GDM1 (cell line): ENCODE results near the gene TRAIP.
"Not testable (repeated sequence)": the region's sequence is repeated elsewhere in the genome, so short reads cannot be mapped to it uniquely, and the experiment has no call there.

Experiments
- DNase-seq: peaks from one replicate; lab custom pipeline; 2025; lab: John Stamatoyannopoulos, UW

Gene TRAIP, protein sequence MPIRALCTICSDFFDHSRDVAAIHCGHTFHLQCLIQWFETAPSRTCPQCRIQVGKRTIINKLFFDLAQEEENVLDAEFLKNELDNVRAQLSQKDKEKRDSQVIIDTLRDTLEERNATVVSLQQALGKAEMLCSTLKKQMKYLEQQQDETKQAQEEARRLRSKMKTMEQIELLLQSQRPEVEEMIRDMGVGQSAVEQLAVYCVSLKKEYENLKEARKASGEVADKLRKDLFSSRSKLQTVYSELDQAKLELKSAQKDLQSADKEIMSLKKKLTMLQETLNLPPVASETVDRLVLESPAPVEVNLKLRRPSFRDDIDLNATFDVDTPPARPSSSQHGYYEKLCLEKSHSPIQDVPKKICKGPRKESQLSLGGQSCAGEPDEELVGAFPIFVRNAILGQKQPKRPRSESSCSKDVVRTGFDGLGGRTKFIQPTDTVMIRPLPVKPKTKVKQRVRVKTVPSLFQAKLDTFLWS

DNA sequence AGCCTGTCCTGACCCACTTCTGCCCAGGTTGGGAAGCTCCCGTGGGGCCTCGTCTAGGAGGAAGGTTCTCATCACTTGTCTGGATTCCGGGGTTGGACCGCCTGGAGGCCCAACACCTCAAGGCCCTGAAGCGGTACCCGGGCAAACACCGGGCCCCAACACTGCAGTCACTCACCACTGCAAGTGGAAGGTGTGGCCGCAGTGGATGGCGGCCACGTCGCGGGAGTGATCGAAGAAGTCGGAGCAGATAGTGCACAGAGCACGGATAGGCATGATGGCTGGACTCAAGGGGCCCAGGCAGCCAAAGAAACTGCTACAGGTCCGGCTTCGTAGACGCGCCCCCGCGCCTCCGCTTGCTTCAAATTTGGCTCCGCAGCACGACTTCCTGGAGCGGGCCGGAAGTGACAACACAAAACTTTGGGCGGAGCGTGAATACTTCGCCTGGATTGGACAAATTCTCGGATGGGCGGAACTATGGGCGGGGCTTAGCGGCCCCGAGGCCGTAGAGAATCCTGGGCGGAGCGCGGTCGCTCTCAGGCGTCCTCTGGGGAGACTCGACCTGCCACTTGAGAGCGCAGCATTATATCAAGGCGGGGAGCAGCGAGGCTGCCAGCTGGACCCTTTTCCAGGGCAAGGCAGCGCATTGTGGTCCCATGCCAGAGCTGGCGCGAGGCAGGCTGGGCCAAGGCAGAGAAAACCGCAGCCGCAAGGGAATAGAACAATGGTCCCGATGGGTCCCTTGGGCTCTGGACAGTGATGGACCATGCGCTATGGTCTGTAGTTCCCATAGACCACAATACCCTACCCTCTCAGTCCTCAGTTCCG, at the start of gene TRAIP:
TRAIP (minus strand) TSS at position 384 of the 825 bp plus-strand sequence; CDS start at position 273, 111 bp downstream.
- peak; percentile 83 for DNase-seq

DNA sequence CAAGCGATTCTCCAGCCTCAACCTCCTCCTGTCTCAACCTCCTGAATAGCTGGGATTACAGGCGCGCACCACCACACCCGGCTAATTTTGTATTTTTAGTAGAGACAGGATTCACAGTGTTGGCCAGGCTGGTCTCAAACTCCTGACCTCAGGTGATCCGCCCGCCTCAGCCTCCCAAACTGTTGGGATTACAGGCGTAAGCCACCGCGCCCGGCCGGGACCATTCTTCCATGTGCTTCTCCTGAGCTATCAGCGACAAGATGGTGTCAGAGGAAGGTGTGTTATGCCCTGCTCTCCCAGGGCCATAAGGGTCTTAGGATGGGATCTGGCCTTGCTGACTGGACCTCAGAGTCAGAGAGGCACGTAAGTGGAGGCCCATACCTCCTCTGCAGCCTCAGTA, 48.1 kb upstream of the TRAIP start:
- not testable (repeated sequence) for DNase-seq

DNA sequence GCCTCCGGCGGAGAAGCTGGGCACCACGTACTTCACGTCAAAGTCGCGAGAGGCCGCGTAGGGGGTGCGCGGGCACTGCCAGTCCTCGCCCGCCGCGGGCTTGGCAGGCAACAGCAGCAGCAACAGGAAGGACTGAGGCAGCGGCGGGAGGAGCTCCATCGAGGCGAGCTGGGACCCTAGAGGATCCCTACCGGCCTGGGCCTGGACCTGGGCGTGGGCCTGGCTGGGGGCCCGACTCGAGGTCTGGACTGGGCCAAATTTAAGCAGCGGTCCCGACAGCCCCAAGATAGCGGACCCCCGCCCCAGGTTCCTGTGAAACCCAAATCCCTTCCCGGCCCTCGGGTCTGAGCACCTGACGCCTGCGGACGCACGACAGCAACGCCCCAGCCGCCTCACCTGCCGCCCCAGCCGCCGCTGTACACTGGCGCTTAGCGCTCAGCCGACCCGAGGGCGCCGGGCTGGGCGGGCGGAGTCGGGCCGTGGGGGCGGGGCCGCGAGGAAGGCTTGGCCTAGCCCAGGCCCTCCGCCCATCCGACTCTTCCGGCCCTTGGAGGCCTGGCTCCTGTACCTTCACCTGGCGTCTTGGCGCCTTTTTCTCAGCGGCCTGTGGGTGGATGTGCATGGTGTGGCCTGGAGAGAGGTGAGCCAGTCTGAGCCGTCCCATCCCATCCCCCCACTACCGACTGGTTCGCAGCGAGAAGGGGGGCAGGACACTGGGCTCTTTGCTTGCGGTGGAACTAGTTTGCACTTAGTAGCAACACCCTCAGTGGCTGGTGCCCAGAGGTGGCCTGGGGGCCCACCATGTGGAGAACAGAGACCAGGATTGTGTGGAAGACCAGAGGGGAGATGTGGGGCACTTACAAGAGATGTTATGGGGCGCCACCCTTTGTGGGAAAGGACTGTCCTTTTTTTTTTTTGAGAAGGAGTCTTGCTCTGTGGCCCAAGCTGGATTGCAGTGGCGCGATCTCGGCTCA, 47.4 kb upstream of the TRAIP start, which contains the start of gene MST1R:
MST1R (minus strand) TSS at position 423 of the 974 bp plus-strand sequence; CDS start at position 159, 264 bp downstream.
- DNase-seq: no peak

DNA sequence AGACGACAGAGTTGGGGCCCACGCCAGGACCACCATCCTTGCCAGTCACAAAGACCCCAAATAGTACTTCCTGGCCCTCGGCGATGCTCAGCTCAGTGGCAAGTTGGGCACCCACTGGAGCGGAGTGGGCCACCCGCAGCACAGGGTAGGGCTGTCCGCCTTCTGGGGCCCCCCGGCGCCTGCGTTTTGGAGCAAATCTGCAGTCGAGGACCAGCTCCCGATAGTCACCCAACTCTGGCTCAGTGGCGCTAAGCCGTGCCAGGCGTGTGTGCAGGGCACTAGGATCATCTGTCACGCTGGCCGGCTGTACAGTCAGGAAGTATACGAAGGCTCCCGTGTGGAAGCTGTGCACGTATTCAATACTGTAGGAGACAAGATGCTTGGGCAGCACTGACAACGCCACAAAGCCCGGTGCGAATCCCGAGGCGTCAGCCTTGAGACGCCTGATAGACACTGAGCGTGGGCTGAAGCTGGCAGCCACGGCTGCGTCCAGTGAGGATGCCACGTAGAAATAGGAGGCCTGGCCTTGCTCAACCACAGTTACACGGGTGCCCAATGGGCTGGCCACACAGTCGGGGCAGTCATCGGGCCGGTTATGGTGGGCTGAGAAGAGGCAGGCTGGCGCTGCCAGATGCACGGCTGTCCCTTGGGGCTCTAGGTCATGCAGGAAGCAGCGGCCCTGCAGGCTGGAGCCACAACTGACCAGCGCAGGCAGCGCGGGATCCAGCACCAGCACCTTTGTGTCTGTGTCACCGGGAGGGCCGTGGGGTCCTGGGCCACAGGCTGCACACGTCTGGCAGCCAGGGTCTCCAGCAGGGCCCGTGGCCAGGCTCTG, 46.4 kb upstream of the TRAIP start:
- no peak for DNase-seq

DNA sequence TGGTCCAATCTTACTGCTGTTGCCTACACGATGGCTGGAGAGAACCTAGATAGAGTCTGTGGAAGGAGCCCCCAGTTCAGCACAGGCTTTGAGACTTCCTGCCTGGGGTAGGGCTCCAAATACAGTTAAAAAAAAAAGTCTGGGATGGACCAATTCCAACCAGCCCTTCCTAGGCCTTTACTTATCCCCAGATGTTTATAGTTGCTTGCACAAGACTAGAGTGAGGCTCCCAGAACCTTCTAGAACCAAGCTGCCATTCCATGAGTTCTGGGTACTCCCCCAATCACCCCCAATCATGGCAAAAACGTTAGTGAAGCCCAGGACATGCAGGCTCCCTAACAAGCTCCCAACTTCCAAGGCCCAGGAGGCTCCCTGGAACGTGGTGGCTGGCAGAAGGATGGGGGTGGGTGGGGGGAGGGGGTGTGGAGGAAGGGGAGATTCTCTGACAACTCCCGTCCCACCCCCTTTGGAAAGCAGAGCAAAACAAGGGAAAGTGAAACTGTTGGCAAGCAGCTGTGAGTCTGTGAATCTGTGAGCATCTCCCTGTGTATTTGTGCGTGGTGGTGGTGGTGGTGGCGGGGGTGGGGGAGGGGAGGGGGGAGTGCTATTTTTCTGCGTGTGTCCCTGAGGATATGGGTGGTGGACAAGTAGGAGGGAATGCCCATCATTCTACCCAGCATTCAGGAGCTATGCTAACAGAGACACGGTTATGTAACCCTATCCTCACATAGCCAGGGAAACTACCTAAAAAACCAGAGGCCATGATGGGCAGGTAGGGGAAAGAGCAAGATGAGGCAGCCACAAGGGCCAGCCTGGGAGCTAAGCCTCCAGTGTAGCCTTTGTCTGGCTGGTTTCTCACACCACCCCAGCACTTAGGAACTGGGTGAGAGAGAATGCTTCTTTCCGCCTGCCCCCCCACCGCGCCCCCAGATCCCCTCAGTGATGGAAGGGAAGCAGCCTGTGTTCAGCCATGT, 45.3 kb upstream of the TRAIP start:
- DNase-seq: no peak

DNA sequence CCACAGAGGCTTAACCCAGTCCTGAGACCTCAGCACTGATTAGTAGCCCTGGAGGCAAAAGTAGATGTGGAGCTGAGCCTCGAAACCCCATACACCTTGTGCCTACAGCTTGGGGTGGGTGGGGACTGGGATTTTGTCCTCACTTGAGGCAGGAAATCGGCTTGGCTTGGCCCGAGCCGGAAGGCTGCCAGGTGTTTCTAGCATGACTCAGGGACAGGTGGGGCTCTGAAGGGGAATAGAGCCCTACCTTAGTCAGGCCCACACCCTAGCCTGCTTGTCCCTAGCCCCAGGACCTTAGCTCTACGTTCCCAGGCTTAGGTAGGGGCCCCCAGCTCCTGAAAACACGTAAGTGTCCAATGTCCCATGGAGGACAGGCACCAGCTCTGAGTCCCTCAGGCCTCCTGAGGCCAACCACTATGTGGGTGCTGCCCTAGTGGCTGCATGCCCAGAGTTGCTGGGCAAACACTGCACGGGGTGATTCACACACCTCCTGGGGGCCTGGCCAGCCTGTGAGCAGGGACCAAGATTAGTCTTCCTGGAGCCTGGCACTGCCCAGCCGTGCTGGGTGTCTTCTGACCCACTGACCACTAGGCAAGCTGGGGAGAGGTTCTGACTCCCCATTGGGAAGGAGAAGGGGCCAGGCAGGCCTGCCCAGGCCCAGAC, 44.3 kb upstream of the TRAIP start:
- no peak for DNase-seq

DNA sequence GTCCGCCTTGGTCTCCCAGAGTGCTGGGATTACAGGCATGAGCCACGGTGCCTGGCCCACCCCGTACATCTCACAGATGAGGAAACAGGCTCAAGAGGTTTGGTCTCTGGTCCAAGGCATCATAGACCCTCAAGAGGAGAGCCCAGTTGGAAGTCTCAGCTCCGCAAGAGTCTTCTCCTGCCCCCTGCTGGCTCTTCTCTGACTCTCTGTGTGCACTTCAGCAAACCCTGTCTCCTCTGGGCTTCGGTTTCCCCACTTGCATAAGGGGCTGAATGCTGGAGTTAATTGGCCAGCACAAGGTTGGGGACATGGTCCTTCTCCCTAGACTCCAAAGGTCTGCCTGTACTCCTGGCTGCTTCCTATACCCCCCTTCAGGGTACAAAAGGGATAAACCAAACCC, 43.5 kb upstream of the TRAIP start:
- peak; percentile 19 for DNase-seq

DNA sequence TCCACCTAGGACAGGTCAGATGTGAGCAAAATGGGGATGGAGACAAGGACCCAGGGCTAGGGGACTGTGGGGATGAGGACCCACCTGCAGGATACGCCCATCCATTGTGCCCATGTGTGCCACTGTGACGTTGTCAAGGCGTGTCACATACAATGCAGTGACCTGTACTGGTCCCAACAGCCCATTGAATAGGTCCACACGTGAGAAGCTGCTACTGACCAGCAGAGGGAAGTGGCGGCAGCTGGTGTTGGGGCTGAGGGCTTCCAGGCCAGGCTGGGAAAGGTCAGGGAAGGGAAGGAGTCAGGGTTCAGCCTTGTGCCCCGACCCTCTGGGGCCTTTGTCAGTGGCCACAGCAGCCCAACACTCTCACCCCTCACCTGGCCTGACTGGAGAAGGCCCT, 42.6 kb upstream of the TRAIP start:
- DNase-seq: no peak

DNA sequence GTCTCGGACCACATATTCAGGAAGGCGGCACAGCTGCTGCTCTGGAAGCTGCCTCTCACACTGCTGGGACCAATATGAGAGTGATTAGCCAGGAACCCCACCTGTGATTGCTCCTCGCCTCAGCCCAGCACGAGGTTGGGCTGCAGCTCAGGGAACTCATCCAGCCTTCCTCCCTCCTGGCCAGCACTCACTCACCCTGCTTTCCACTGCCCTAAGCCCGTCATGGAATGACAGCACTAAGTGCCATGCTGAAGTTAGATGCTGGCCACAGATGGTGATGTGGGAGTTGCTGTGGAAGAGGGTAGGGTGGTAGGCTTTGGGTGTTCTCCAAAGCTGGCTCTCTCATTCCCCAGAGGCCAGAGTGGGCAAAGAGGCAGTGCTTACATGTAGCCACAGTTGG, 40.0 kb upstream of the TRAIP start:
- no peak for DNase-seq

DNA sequence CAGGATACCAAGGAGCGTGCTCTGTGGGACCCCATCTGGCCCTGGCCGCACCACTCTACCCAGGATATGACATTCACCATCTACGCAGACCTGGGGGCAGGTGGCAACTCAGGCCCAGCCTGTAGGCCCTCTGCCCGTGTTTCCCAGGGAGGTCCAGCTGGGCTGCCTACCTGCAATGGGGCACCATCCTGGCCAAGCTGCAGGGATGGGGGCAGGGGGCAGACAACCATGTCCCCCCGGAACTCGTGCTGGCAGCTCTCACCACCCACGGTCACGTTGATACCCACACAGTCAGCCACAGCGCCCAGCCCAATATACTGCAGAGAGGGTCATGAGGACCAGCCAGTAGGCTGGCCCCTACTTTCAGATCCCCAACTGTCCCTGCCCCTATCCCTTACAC, 39.4 kb upstream of the TRAIP start:
- DNase-seq: no peak

DNA sequence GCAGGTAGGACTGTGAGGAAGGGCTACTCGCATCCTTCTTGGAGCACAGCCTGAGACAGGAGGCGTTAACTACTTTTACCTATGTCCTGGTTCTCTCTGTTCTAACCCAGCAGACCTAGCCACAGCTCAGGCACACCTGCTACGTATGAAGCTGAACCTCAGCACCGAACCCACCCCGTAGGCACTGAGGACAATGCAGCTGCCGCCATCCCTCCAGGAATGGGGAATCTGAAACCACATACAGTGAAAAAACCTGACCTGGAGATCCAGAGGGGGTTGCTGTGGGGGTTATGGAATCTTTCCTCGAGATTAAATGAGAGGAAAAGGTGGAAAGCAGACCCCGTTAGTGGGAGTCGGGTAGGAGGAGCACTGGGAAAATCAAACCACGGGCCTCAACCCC, 32.9 kb upstream of the TRAIP start:
- DNase-seq: no peak

DNA sequence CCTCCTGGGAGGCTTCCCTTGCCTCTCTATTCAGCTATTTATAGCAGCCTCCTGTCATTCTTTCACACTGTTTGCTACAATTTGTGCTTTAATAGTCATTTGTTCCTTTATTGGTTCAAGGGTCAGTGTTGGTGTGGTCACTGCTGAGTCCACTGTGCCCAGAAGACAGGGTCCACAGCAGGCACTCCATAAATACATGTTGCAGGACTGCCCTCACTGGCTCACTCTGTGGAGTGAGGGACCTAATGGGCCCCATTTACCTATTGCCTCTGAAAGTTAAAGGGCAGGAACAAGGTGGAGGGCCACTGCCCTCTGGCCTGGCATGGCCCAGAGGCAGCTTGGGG, 30.5 kb upstream of the TRAIP start:
- DNase-seq: no peak

DNA sequence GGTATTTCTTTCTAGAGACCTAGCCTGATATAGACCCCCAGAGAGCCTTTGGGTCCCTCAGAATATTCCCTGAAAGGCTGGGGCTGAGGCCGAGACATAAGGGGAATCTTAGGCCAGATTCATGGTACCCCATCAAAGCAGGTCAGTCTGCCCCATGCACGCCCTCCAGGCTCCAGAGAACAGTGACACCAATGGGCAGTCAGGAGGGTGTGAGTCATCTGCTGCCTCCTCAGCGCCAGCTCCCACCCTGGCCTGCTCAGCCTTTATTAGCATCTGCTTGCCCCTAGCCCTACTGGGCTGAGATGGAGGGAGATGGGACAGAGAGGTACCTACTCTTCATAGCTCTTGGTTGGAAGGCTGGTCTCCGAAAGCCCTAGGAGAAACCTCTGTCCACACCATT, 27.6 kb upstream of the TRAIP start:
- no peak for DNase-seq

DNA sequence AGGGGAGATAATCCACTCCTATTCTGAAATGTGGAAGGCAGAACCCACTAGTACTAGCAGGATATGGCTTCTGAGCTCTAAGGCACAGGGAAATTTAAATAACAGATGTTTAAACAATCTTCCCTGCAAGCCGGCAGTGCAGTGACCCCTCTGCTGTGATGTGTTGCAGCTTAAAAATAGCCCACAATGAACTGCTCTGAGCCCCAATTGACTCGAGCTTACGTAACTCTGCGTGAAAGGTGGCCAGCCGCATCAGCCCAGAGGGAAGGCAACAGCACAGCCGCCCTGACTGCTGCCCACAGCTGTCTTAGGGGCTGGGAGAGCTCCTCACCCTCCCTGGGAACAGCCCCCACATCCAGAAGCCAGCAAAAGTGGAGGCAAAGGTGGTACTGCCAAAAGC, 25.8 kb upstream of the TRAIP start:
- no peak for DNase-seq

DNA sequence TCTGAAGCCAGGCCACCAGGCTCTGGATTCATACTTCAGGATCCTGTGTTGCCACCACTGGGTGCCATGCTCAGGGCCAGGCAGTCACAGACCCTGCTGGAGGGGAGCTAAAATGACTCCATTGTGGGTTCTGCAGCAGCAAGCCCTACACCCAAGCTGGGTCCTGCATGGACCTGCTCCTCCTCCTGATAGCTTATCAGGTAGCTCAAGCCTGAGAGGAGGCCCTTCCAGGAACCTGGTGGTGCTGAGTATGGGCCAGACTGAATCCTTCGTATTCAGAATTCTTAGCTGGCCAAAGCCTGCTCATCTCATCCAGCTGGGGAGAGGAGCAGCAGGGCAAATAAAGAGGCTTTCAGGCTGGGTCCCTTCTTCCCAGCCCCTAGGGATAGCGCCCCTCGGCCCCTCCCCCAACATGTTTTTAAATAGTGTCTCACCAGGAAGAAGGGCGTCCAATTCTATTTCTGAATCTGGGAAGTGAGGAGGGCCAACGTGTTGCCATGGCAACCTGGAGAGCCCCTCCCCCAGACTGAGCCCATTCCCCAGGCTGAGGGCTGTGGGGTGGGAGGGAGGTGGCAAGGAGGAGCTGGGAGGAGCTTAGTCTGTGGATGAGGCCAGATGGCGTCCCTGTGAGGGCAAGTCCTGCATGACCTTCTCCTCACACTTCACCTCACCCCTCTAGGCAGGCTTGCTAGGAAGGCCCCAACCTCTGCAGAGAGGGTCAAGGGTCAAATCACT, 24.4 kb upstream of the TRAIP start:
- DNase-seq: no peak

DNA sequence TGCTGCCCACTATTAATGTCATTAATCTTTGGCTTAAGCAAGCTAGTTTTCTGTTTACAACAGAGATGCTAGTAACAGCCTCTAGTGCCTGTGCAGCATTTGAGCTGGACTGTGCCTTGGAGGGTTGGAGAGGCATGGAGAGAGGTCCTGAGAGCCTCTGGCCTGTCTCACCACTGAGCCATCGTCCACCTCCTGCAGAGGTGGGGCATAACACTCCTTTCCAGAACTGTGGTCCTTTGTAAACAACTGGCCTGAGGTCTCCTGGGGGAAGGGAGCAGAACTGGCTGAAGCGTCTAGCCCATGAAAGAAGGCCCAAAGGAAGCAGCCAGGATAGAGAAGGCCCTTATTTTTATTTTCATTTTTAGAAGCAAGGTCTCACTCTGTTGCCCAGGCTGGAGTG, 23.4 kb upstream of the TRAIP start:
- DNase-seq: no peak

DNA sequence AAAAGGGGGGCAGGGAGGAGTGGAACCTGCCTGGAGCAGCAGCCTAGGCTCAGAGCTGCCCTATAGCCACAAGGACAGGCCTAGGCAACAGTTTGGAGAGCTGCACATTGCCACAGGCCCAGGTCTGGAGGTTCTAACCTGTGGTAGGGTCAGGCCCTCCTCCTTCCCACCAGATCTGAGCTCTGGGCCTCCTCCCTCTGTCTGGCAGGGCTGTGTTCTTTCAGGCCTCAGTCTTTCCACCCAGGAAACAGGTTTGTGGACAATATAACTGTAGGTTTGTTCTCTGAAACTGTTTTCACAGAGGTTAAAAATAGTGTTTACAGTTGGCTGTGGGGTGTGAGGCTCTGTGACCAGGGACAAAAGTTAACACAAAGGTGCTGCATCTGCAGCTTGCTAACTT, 22.3 kb upstream of the TRAIP start:
- DNase-seq: no peak

DNA sequence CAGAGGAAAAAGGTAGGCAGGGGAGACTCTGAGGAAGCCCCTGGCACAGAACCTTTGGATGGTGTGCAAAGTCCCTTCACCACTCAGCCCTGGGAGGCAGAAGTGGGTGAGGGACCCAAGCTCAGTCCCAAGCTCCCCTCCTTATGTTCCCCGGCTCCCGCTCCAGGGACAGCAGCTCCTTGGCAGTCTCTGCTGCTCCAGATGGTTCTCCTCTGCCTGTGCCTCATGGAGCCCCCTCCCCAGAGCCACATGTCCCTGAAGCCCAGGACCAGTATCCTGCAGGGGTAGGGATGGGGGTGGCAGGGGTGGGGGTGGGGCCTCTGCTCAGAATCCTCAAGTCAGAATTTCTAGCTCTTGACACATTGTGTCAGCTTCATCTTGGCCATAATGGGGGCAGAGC, 21.4 kb upstream of the TRAIP start:
- no peak for DNase-seq

DNA sequence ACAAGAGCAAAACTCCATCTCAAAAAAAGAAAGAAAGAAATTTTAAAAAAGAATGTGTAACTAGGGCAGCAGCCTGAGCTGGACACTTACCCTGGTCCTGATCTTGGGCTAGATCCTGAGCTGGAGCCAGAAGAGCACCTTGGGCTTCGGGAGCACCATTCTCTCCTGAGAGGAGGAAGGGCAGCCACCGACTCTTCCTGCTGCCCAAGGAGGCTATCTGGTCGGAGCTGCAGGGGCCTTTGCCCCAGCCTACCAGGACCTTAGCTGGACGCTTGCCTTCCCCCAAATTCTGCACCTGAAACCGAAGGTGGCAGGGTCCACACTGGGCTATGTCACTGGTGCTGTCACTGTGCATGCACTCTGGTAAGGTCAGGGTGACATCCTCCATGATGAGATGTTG, 20.2 kb upstream of the TRAIP start:
- no peak for DNase-seq
